ENCODE data around the gene SLC9C1. TPM values are rescaled to one million over a fixed set of nuclear protein-coding genes. Genes with fewer than 3 reads are reported as not detected.

The SLC9C1 gene
- total RNA-seq, 8 experiments from 2014 or later = 0.05 to 0.27 TPM; not detected in 6

GRCh38 chr3:112302881-112303763 lies 9.1 kb upstream of the SLC9C1 start:
- WGBS, 10 experiments = 5 to 48% (median 27%) methylated on average over 2 to 11 of the region's 12 CpGs
- Histone ChIP-seq H3K27ac (no peak overlapping the region), H3K4me1 (replicated peaks in 1 of 2) (peaks cover 17 to 27% of the 10 kb centered on the region in 2 donors), H3K4me3 (peak overlapping the region; percentile 12 to 27 (median 17))
- peak in 7 of 8 experiments; percentile 5 to 73 (median 35) for ATAC-seq (replicated peaks in 6 of 8)
- in situ Hi-C loops (cut with MboI; ENCODE audit: low pct_unique_long_range_greater_than_20kb in 2 of 9, low sequenced_read_pairs in 9 of 9, unreplicated experiment in 9 of 9) = no loop called here

GRCh38 chr3:112302150-112302830 lies 8.3 kb upstream of the SLC9C1 start:
- no peak overlapping the region for H3K4me3 ChIP-seq
- in situ Hi-C loops (cut with MboI; ENCODE audit: low pct_unique_long_range_greater_than_20kb in 2 of 9, low sequenced_read_pairs in 9 of 9, unreplicated experiment in 9 of 9) = no loop called here
- H3K27ac ChIP-seq = no peak overlapping the region
- ATAC-seq (replicated peaks in 6 of 8) = peak in 1 of 8 experiments; percentile 46
- WGBS, 10 experiments = 43 to 83% (median 75%) methylated on average over 1 to 6 of the region's 11 CpGs; no CpG with 5 or more reads in 2 of the 10 experiments
- peaks cover 17 to 23% of the 10 kb centered on the region in 2 donors for H3K4me1 ChIP-seq (replicated peaks in 1 of 2)

- ATAC-seq (replicated peaks in 6 of 8) = no peak
- H3K4me1 ChIP-seq (replicated peaks in 1 of 2) = peaks cover 8 to 10% of the 10 kb centered on the region in 2 donors
Observed at GRCh38 chr3:112298781-112299180, 4.8 kb upstream of the SLC9C1 start.

GRCh38 chr3:112297714-112298113 lies 3.7 kb upstream of the SLC9C1 start:
- H3K27ac ChIP-seq = no peak overlapping the region
- H3K4me1 ChIP-seq (replicated peaks in 1 of 2) = peaks cover 0 to 6% of the 10 kb centered on the region in 2 donors
- no peak for ATAC-seq (replicated peaks in 6 of 8)
- no peak overlapping the region for H3K4me3 ChIP-seq
- in situ Hi-C loops (cut with MboI; ENCODE audit: low pct_unique_long_range_greater_than_20kb in 2 of 9, low sequenced_read_pairs in 9 of 9, unreplicated experiment in 9 of 9) = loop anchor here in 3 of 9 experiments (10.0 to 25.0 kb wide), 3 partner anchors 163 to 240 kb away; partner anchors contain the start of gene GCSAM (in 1 of the 3)

More at GRCh38 chr3:112298781-112299180, 4.8 kb upstream of the SLC9C1 start:
- in situ Hi-C loops (cut with MboI; ENCODE audit: low pct_unique_long_range_greater_than_20kb in 2 of 9, low sequenced_read_pairs in 9 of 9, unreplicated experiment in 9 of 9) = loop anchor here in 3 of 9 experiments (10.0 to 25.0 kb wide), 3 partner anchors 164 to 239 kb away; partner anchors contain the start of gene GCSAM (in 1 of the 3)
- H3K4me3 ChIP-seq = no peak overlapping the region
- no peak overlapping the region for H3K27ac ChIP-seq

GRCh38 chr3:112289011-112289410 lies 5.0 kb downstream of the SLC9C1 start:
- in situ Hi-C loops (cut with MboI; ENCODE audit: low pct_unique_long_range_greater_than_20kb in 2 of 9, low sequenced_read_pairs in 9 of 9, unreplicated experiment in 9 of 9) = loop anchor here in 2 of 9 experiments (25.0 kb wide), 2 partner anchors 223 to 248 kb away; no protein-coding TSS in a partner anchor
- H3K4me3 ChIP-seq = no peak overlapping the region
- WGBS, 10 experiments = 48 to 100% (median 89%) methylated on average over 1 to 4 of the region's 4 CpGs
- ATAC-seq (replicated peaks in 6 of 8) = no peak
- peaks cover 0 to 6% of the 10 kb centered on the region in 2 donors for H3K4me1 ChIP-seq (replicated peaks in 1 of 2)
- H3K27ac ChIP-seq = no peak overlapping the region

GRCh38 chr3:112280266-112280665 lies 13.8 kb downstream of the SLC9C1 start:
- in situ Hi-C loops (cut with MboI; ENCODE audit: low pct_unique_long_range_greater_than_20kb in 2 of 9, low sequenced_read_pairs in 9 of 9, unreplicated experiment in 9 of 9) = loop anchor here in 2 of 9 experiments (25.0 kb wide), 2 partner anchors 232 to 257 kb away; no protein-coding TSS in a partner anchor
- Histone ChIP-seq H3K4me1 (replicated peaks in 1 of 2) (no peaks in the 10 kb centered on the region), H3K27ac (no peak overlapping the region), H3K4me3 (no peak overlapping the region)
- ATAC-seq (replicated peaks in 6 of 8) = peak in 1 of 8 experiments; percentile 94
- 0 to 86% (median 80%) methylated on average over 1 of the region's 1 CpG; no CpG with 5 or more reads in 3 of the 10 experiments for WGBS, 10 experiments

GRCh38 chr3:112273536-112273935 lies 20.5 kb downstream of the SLC9C1 start:
- ATAC-seq (replicated peaks in 6 of 8) = no peak
- H3K27ac ChIP-seq = no peak overlapping the region
- no peak overlapping the region for H3K4me3 ChIP-seq
- 10 to 100% (median 80%) methylated on average over 1 to 2 of the region's 2 CpGs; no CpG with 5 or more reads in 1 of the 10 experiments for WGBS, 10 experiments
- H3K4me1 ChIP-seq (replicated peaks in 1 of 2) = peaks cover 0 to 8% of the 10 kb centered on the region in 2 donors
- in situ Hi-C loops (cut with MboI; ENCODE audit: low pct_unique_long_range_greater_than_20kb in 2 of 9, low sequenced_read_pairs in 9 of 9, unreplicated experiment in 9 of 9) = no loop called here

GRCh38 chr3:112261742-112262141 lies 32.3 kb downstream of the SLC9C1 start:
- H3K27ac ChIP-seq = no peak overlapping the region
- 17 to 90% (median 79%) methylated on average over 1 to 2 of the region's 2 CpGs for WGBS, 10 experiments
- H3K4me1 ChIP-seq (replicated peaks in 1 of 2) = no peaks in the 10 kb centered on the region
- no peak overlapping the region for H3K4me3 ChIP-seq
- ATAC-seq (replicated peaks in 6 of 8) = no peak
- in situ Hi-C loops (cut with MboI; ENCODE audit: low pct_unique_long_range_greater_than_20kb in 2 of 9, low sequenced_read_pairs in 9 of 9, unreplicated experiment in 9 of 9) = no loop called here

GRCh38 chr3:112260563-112260962 lies 33.5 kb downstream of the SLC9C1 start:
- no peaks in the 10 kb centered on the region for H3K4me1 ChIP-seq (replicated peaks in 1 of 2)
- ATAC-seq (replicated peaks in 6 of 8) = no peak
- in situ Hi-C loops (cut with MboI; ENCODE audit: low pct_unique_long_range_greater_than_20kb in 2 of 9, low sequenced_read_pairs in 9 of 9, unreplicated experiment in 9 of 9) = no loop called here
- 80 to 100% (median 90%) methylated on average over 1 of the region's 1 CpG; no CpG with 5 or more reads in 3 of the 10 experiments for WGBS, 10 experiments
- H3K27ac ChIP-seq = no peak overlapping the region
- no peak overlapping the region for H3K4me3 ChIP-seq

GRCh38 chr3:112253301-112253971 lies 40.6 kb downstream of the SLC9C1 start:
- Histone ChIP-seq H3K4me1 (replicated peaks in 1 of 2) (no peaks in the 10 kb centered on the region), H3K27ac (no peak overlapping the region), H3K4me3 (no peak overlapping the region)
- ATAC-seq (replicated peaks in 6 of 8) = no peak
- in situ Hi-C loops (cut with MboI; ENCODE audit: low pct_unique_long_range_greater_than_20kb in 2 of 9, low sequenced_read_pairs in 9 of 9, unreplicated experiment in 9 of 9) = no loop called here
- WGBS, 10 experiments = 0 to 81% (median 50%) methylated on average over 1 to 2 of the region's 2 CpGs; no CpG with 5 or more reads in 1 of the 10 experiments

GRCh38 chr3:112247900-112248299 lies 46.1 kb downstream of the SLC9C1 start:
- H3K4me3 ChIP-seq = no peak overlapping the region
- H3K27ac ChIP-seq = no peak overlapping the region
- WGBS, 10 experiments = 38 to 96% (median 80%) methylated on average over 1 to 4 of the region's 4 CpGs; no CpG with 5 or more reads in 4 of the 10 experiments
- in situ Hi-C loops (cut with MboI; ENCODE audit: low pct_unique_long_range_greater_than_20kb in 2 of 9, low sequenced_read_pairs in 9 of 9, unreplicated experiment in 9 of 9) = no loop called here
- no peaks in the 10 kb centered on the region for H3K4me1 ChIP-seq (replicated peaks in 1 of 2)
- no peak for ATAC-seq (replicated peaks in 6 of 8)

- WGBS, 10 experiments = 8 to 94% (median 68%) methylated on average over 1 to 2 of the region's 2 CpGs; no CpG with 5 or more reads in 2 of the 10 experiments
- H3K4me3 ChIP-seq = no peak overlapping the region
- H3K27ac ChIP-seq = no peak overlapping the region
- H3K4me1 ChIP-seq (replicated peaks in 1 of 2) = no peaks in the 10 kb centered on the region
- in situ Hi-C loops (cut with MboI; ENCODE audit: low pct_unique_long_range_greater_than_20kb in 2 of 9, low sequenced_read_pairs in 9 of 9, unreplicated experiment in 9 of 9) = no loop called here
- peak in 2 of 8 experiments; percentile 36 to 78 for ATAC-seq (replicated peaks in 6 of 8)
Observed at GRCh38 chr3:112247350-112247749, 46.7 kb downstream of the SLC9C1 start.
